Osteoblast (primary cell): ENCODE results near the gene CLTA. TPM values are rescaled to one million over a fixed set of nuclear protein-coding genes. Genes with fewer than 3 reads are reported as not detected.

Source experiments
- DNase-seq: peaks from one replicate; pipeline ENCODE4 v3.0.0; 2011; ENCODE audit warnings: low spot score, mixed read lengths; ENCODE audit not compliant: insufficient read length; ENCODE audit errors: missing footprints
- H2AFZ ChIP-seq: 2 replicates; pipeline ENCODE4 v1.6.0; 2011; ENCODE audit warnings: mild to moderate bottlenecking, low read length
- H3K27ac ChIP-seq: 2 replicates; pipeline ENCODE4 v1.5.1; 2011; ENCODE audit warnings: mild to moderate bottlenecking, low read depth, low read length, moderate library complexity
- H3K27me3 ChIP-seq: 2 replicates; pipeline ENCODE4 v1.6.0; 2012; ENCODE audit warnings: mild to moderate bottlenecking, control low read depth, inconsistent platforms, low read length, moderate library complexity; ENCODE audit not compliant: insufficient read depth
- H3K36me3 ChIP-seq: 2 replicates; pipeline ENCODE4 v1.5.1; 2011; ENCODE audit warnings: mild to moderate bottlenecking, low read length, control low read depth, moderate library complexity; ENCODE audit not compliant: insufficient read depth
- H3K4me1 ChIP-seq: 2 replicates; pipeline ENCODE4 v1.5.1; 2011; ENCODE audit warnings: mild to moderate bottlenecking, low read length, control low read depth, moderate library complexity; ENCODE audit not compliant: insufficient read depth
- H3K4me2 ChIP-seq: 2 replicates; pipeline ENCODE4 v1.6.0; 2011; ENCODE audit warnings: mild to moderate bottlenecking, low read length; ENCODE audit not compliant: insufficient read depth
- H3K4me3 ChIP-seq: fragments of 200-600 bp; sonication (generic); 3 replicates; pipeline ENCODE4 v1.5.1; 2012; ENCODE audit warnings: mild to moderate bottlenecking, low read length, inconsistent platforms; ENCODE audit not compliant: insufficient read depth
- H3K79me2 ChIP-seq: 2 replicates; pipeline ENCODE4 v1.6.0; 2012; ENCODE audit warnings: mild to moderate bottlenecking, low read length, control low read depth, inconsistent platforms; ENCODE audit not compliant: insufficient read depth
- H3K9me3 ChIP-seq: 2 replicates; pipeline ENCODE4 v1.5.1; 2011; ENCODE audit warnings: low read depth, low read length, control low read depth
- H4K20me1 ChIP-seq: 2 replicates; pipeline ENCODE4 v1.6.0; 2012; ENCODE audit warnings: mild to moderate bottlenecking, low read length, control low read depth; ENCODE audit not compliant: insufficient read depth
- CTCF ChIP-seq: IDR thresholded peaks from 2 replicates; pipeline ENCODE4 v1.5.1; 2011; ENCODE audit warnings: mild to moderate bottlenecking, low read depth, low read length, moderate library complexity; ENCODE audit errors: extremely low read depth
- total RNA-seq: library from RNA; depleted of rRNA; stranded (reverse); fragments of >200 nt; gene quantifications from 2 replicates; pipeline ENCODE4 v1.2.3, GENCODE V29; 2012

Gene CLTA
- total RNA-seq, 1 donor, result 262 TPM

- DNase-seq, result no peak
- Histone ChIP-seq H3K36me3 (peaks cover 9% of the 10 kb centered on the region), H3K4me1 (peaks cover 47% of the 10 kb centered on the region), H3K27me3 (no peaks in the 10 kb centered on the region), H3K4me3 (no peak overlapping the region), H3K27ac (no peak overlapping the region), H3K79me2 (peaks cover 22% of the 10 kb centered on the region), H3K4me2 (no peak overlapping the region), H4K20me1 (peaks cover 4% of the 10 kb centered on the region), H2AFZ (no peak overlapping the region), H3K9me3 (no peaks in the 10 kb centered on the region)
- TF ChIP-seq CTCF, result no peak
Measured at GRCh38 chr9:36146651-36147050, 44.1 kb upstream of the CLTA start.

- Histone ChIP-seq H2AFZ (no peak overlapping the region), H4K20me1 (peaks cover 4% of the 10 kb centered on the region), H3K4me2 (no peak overlapping the region), H3K79me2 (peaks cover 15% of the 10 kb centered on the region), H3K27me3 (no peaks in the 10 kb centered on the region), H3K27ac (no peak overlapping the region), H3K4me3 (no peak overlapping the region), H3K9me3 (no peaks in the 10 kb centered on the region), H3K4me1 (peaks cover 49% of the 10 kb centered on the region), H3K36me3 (peaks cover 9% of the 10 kb centered on the region)
- TF ChIP-seq CTCF, result no peak
- DNase-seq, result no peak
Measured at GRCh38 chr9:36147441-36148175, 43.1 kb upstream of the CLTA start.

GRCh38 chr9:36148311-36149051 is 42.2 kb upstream of the CLTA start:
- peak; percentile 99 for DNase-seq
- no peaks in the 10 kb centered on the region for H3K27me3 ChIP-seq
- no peak overlapping the region for H2AFZ ChIP-seq
- no peaks in the 10 kb centered on the region for H3K9me3 ChIP-seq
- peak overlapping the region; percentile 44 for H3K4me3 ChIP-seq
- peaks cover 11% of the 10 kb centered on the region for H3K79me2 ChIP-seq
- peak overlapping the region; percentile 68 for H3K4me2 ChIP-seq
- H3K27ac ChIP-seq, result peak overlapping the region; percentile 82
- H3K36me3 ChIP-seq, result peaks cover 10% of the 10 kb centered on the region
- peaks cover 4% of the 10 kb centered on the region for H4K20me1 ChIP-seq
- H3K4me1 ChIP-seq, result peaks cover 49% of the 10 kb centered on the region
- no peak for TF ChIP-seq CTCF

- H4K20me1 ChIP-seq, result peaks cover 4% of the 10 kb centered on the region
- H3K27me3 ChIP-seq, result no peaks in the 10 kb centered on the region
- peak overlapping the region; percentile 82 for H3K27ac ChIP-seq
- H3K4me1 ChIP-seq, result peaks cover 54% of the 10 kb centered on the region
- no peak for TF ChIP-seq CTCF
- peaks cover 5% of the 10 kb centered on the region for H3K36me3 ChIP-seq
- no peak overlapping the region for H2AFZ ChIP-seq
- no peaks in the 10 kb centered on the region for H3K9me3 ChIP-seq
- DNase-seq, result peak; percentile 90
- H3K4me3 ChIP-seq, result peak overlapping the region; percentile 35
- H3K4me2 ChIP-seq, result peak overlapping the region; percentile 68
- peaks cover 11% of the 10 kb centered on the region for H3K79me2 ChIP-seq
Measured at GRCh38 chr9:36149197-36149596, 41.5 kb upstream of the CLTA start.
